ENCODE data around the gene BCO1.

DNA sequence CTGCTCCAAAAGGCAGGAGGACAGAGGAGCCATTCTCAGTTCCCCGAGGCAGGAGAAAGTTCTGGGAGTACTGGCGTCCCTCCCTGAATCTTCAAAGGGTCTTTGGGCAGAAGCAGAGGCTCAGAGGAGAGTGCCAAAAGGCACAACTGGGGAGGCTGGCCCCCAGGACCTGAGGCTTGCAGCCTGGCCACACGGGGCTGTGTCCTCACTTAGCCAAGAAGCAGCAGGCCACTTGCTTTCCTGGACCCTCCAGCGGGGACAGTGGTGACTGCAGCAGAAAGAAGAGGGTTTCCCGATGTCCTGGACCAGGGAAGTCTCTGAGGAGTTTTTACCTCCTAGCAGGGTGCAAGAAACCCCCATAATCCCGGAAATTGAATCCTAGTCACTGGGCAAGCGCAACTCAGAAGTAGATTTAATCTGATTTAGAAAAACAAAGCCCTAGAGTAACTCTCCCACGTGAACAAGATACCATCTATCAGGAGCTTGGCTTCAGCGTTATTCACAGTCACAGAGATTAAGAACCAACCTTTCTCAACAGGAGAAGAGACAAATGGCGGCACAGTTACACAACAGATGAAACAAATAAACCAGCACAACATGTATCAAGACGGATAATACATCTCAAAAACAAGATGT lies 25.5 kb upstream of the BCO1 start:
- no peak for TF ChIP-seq EZH2 (IDR thresholded peaks at IDR 0.05)
- TF ChIP-seq POLR2AphosphoS5 (IDR thresholded peaks at IDR 0.05; ENCODE audit: borderline replicate concordance, low read depth, low read length) = no peak

Measured in SK-N-MC (cell line).